Measurements from ENCODE around the gene PDZD2.
"Not testable (repeated sequence)": the region's sequence is repeated elsewhere in the genome, so short reads cannot be mapped to it uniquely, and the experiment has no call there.

DNA sequence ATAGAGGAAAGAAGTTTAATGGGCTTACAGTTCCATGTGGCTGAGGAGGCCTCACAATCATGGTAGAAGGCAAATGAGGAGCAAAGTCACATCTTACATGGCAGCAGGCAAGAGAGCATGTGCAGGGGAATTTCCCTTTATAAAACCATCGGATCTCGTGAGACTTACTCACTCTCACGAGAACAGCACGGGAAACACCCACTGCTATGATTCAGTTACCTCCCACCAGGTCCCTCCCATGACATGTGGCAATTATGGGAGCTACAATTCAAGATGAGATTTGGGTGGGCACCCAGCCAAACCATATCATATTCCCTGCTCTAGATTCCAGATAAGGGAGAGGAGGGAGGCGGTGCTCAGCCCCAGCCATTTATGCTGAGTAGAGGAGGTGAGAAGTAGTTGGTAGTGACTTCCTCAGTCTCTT is 336.3 kb downstream of the PDZD2 start:
- TF ChIP-seq, protein P1, sequence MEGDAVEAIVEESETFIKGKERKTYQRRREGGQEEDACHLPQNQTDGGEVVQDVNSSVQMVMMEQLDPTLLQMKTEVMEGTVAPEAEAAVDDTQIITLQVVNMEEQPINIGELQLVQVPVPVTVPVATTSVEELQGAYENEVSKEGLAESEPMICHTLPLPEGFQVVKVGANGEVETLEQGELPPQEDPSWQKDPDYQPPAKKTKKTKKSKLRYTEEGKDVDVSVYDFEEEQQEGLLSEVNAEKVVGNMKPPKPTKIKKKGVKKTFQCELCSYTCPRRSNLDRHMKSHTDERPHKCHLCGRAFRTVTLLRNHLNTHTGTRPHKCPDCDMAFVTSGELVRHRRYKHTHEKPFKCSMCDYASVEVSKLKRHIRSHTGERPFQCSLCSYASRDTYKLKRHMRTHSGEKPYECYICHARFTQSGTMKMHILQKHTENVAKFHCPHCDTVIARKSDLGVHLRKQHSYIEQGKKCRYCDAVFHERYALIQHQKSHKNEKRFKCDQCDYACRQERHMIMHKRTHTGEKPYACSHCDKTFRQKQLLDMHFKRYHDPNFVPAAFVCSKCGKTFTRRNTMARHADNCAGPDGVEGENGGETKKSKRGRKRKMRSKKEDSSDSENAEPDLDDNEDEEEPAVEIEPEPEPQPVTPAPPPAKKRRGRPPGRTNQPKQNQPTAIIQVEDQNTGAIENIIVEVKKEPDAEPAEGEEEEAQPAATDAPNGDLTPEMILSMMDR (IDR thresholded peaks at IDR 0.05; ENCODE audit: poor library complexity, severe bottlenecking) = not testable (repeated sequence)
- not testable (repeated sequence) for TF ChIP-seq EZH2 (IDR thresholded peaks at IDR 0.05; ENCODE audit: borderline replicate concordance, insufficient read depth, low read length, poor library complexity, severe bottlenecking); SMC3 (conservative IDR thresholded peaks at IDR 0.05; ENCODE audit: poor library complexity); RAD21 (conservative IDR thresholded peaks at IDR 0.05); TAF1 (IDR thresholded peaks at IDR 0.05; ENCODE audit: low read depth); REST (IDR thresholded peaks at IDR 0.05; ENCODE audit: borderline replicate concordance); POLR2AphosphoS5 (IDR thresholded peaks at IDR 0.05); EP300 (conservative IDR thresholded peaks at IDR 0.05; ENCODE audit: poor library complexity, severe bottlenecking)
